KMS-11 (cell line): ENCODE results near the gene PAQR8.

Source experiments
- H2AFZ ChIP-seq: fragments of 200-600 bp; sonication (generic); 2 replicates; pipeline ENCODE4 v1.6.1; 2016; ENCODE audit warnings: antibody characterized with exemption, mixed run types, low read depth
- H3K27ac ChIP-seq: fragments of 200-600 bp; sonication (generic); 2 replicates; pipeline ENCODE4 v1.6.1; 2016; ENCODE audit warnings: mild to moderate bottlenecking, mixed run types
- H3K27me3 ChIP-seq: fragments of 200-600 bp; sonication (generic); 2 replicates; pipeline ENCODE4 v1.6.1; 2017; ENCODE audit warnings: mild to moderate bottlenecking, low read depth, mixed run types, moderate library complexity; ENCODE audit not compliant: insufficient read depth
- H3K36me3 ChIP-seq: fragments of 200-600 bp; sonication (generic); 2 replicates; pipeline ENCODE4 v1.6.1; 2017; ENCODE audit warnings: mild to moderate bottlenecking, mixed run types; ENCODE audit not compliant: insufficient read depth
- H3K4me1 ChIP-seq: fragments of 200-600 bp; sonication (generic); 2 replicates; pipeline ENCODE4 v1.6.1; 2016; ENCODE audit warnings: mild to moderate bottlenecking, low read depth, mixed run types; ENCODE audit not compliant: poor library complexity, severe bottlenecking
- H3K4me2 ChIP-seq: fragments of 200-600 bp; sonication (generic); 2 replicates; pipeline ENCODE4 v1.7.0; 2016; ENCODE audit warnings: mild to moderate bottlenecking, mixed run types
- H3K4me3 ChIP-seq: fragments of 200-600 bp; sonication (generic); IDR thresholded peaks from 2 replicates; pipeline ENCODE4 v1.6.1; 2017; ENCODE audit warnings: low read depth, low read length, mixed read lengths; ENCODE audit not compliant: insufficient read depth
- H3K79me2 ChIP-seq: fragments of 200-600 bp; sonication (generic); 2 replicates; pipeline ENCODE4 v1.6.1; 2016; ENCODE audit warnings: low read depth, mixed run types; ENCODE audit not compliant: insufficient read depth
- H3K9ac ChIP-seq: fragments of 200-600 bp; sonication (generic); 2 replicates; pipeline ENCODE4 v1.6.1; 2016; ENCODE audit warnings: mild to moderate bottlenecking, mixed run types
- H4K20me1 ChIP-seq: fragments of 200-600 bp; sonication (generic); 2 replicates; pipeline ENCODE4 v1.6.1; 2016; ENCODE audit warnings: mild to moderate bottlenecking, mixed run types; ENCODE audit not compliant: insufficient read depth
- TF ChIP-seq, protein P1 (sequence below): fragments of 200-600 bp; sonication (generic); conservative IDR thresholded peaks from 2 replicates; pipeline ENCODE4 v1.6.1; 2017; ENCODE audit warnings: low read depth, mild to moderate bottlenecking, antibody characterized with exemption, low read length, moderate library complexity, mixed read lengths

The PAQR8 gene

DNA sequence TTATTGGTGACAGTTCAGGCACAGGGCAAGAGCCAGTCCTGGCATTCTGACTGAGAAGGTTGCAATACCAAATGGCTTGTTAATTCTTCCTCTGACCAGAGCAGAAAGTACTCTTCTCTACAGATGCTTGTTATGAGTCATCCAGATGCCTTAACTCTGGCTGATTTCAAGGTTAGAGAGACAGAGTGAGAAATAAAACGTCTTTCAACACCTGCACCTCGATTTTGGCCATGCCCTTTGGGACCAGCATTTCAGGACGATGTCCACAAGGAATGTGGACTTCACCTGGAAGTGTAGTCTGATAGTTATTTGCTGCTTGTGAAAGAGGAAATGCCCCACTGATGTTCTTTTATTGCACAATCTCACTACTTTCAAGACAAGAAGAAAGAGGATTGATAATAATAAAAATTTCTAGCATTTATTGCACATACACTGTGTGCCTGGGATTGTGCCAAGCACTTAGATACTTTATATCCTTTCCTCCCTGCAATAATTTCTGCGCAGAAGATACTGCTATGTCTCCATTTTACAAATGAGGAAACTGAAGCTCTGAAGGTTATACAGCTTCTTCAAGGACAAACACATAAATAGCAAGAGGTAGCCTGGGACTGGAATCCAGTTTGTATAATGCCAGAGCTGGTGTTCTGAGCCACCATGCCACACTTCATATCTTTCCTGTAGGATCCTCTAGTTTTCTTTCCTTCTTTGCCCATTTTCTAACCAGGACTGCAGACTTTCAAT, 43.9 kb upstream of the PAQR8 start:
- H3K4me3 ChIP-seq = no peak overlapping the region
- no peaks in the 10 kb centered on the region for H3K79me2 ChIP-seq
- H3K27me3 ChIP-seq = no peaks in the 10 kb centered on the region
- H3K27ac ChIP-seq = peak overlapping the region; percentile 6; the same call in 1 of the 2 replicates
- peaks cover 29% of the 10 kb centered on the region for H3K4me1 ChIP-seq
- H2AFZ ChIP-seq = no peak overlapping the region
- TF ChIP-seq, protein P1, sequence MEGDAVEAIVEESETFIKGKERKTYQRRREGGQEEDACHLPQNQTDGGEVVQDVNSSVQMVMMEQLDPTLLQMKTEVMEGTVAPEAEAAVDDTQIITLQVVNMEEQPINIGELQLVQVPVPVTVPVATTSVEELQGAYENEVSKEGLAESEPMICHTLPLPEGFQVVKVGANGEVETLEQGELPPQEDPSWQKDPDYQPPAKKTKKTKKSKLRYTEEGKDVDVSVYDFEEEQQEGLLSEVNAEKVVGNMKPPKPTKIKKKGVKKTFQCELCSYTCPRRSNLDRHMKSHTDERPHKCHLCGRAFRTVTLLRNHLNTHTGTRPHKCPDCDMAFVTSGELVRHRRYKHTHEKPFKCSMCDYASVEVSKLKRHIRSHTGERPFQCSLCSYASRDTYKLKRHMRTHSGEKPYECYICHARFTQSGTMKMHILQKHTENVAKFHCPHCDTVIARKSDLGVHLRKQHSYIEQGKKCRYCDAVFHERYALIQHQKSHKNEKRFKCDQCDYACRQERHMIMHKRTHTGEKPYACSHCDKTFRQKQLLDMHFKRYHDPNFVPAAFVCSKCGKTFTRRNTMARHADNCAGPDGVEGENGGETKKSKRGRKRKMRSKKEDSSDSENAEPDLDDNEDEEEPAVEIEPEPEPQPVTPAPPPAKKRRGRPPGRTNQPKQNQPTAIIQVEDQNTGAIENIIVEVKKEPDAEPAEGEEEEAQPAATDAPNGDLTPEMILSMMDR = no peak
- no peaks in the 10 kb centered on the region for H4K20me1 ChIP-seq
- no peak overlapping the region for H3K9ac ChIP-seq
- peak overlapping the region; percentile 30; the same call in 1 of the 2 replicates for H3K4me2 ChIP-seq
- H3K36me3 ChIP-seq = no peaks in the 10 kb centered on the region

DNA sequence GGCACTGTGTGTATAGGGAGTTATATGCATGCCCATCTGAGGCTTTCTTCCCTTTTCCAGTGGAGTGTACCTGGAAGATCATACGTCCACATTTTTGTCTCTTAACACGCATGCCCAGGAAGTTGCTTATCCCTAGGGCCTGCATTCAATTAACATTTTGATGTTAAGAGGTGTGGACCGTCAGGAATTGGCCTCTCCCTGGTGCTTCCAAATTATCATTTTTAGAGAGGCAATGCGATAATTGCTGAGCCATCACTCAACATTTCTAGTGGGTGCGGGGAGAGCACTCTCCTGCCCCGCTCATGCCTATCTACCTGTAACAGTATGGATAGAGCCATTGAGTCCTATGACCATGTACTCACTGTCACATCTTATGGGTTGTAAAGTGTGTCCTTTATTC, 37.8 kb upstream of the PAQR8 start:
- Histone ChIP-seq H3K9ac (no peak overlapping the region), H3K27me3 (no peaks in the 10 kb centered on the region), H4K20me1 (no peaks in the 10 kb centered on the region), H3K4me1 (peaks cover 3% of the 10 kb centered on the region), H3K27ac (no peak overlapping the region), H3K36me3 (no peaks in the 10 kb centered on the region), H3K79me2 (no peaks in the 10 kb centered on the region), H3K4me3 (no peak overlapping the region), H3K4me2 (no peak overlapping the region), H2AFZ (no peak overlapping the region)
- TF ChIP-seq, protein P1 = no peak

DNA sequence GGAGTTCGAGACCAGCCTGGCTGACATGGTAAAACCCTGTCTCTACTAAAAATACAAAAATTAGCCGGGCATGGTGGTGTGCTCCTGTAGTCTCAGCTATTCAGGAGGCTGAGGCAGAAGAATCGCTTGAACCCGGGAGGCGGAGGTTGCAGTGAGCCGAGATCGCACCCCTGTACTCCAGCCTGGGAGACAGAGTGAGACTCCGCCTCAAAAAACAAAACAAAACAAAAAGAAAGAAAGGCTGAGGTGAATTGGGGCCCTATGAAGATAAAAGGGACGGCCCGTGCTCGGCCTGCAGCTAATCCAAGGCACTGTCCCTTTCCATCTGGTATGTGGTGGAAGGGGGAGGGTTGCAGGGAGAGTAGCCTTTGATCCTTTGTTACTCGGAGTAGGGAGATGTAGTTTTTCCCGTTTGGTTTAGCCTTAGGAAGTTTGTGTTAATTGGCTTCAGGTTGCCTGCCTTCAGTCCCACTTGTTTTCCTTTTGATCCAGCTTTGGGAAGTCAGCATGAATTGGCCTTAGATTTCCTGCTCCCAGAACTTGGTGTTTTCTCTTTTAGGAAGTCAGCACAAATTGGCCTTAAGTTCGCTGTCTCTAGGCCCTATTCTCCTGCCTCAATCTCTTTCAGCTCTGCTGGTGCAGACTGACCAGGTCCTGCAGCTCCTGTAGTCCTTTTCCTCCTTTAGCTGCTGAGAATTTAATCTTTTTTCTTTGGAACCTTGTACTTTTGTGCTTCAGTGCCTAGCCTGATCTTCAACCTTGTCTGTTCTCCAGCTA, 36.1 kb upstream of the PAQR8 start:
- H3K79me2 ChIP-seq = no peaks in the 10 kb centered on the region
- no peaks in the 10 kb centered on the region for H3K4me1 ChIP-seq
- H3K4me3 ChIP-seq = no peak overlapping the region
- H4K20me1 ChIP-seq = no peaks in the 10 kb centered on the region
- TF ChIP-seq, protein P1 = no peak
- H3K9ac ChIP-seq = no peak overlapping the region
- no peak overlapping the region for H3K4me2 ChIP-seq
- no peaks in the 10 kb centered on the region for H3K36me3 ChIP-seq
- no peak overlapping the region for H2AFZ ChIP-seq
- H3K27me3 ChIP-seq = no peaks in the 10 kb centered on the region
- H3K27ac ChIP-seq = no peak overlapping the region

DNA sequence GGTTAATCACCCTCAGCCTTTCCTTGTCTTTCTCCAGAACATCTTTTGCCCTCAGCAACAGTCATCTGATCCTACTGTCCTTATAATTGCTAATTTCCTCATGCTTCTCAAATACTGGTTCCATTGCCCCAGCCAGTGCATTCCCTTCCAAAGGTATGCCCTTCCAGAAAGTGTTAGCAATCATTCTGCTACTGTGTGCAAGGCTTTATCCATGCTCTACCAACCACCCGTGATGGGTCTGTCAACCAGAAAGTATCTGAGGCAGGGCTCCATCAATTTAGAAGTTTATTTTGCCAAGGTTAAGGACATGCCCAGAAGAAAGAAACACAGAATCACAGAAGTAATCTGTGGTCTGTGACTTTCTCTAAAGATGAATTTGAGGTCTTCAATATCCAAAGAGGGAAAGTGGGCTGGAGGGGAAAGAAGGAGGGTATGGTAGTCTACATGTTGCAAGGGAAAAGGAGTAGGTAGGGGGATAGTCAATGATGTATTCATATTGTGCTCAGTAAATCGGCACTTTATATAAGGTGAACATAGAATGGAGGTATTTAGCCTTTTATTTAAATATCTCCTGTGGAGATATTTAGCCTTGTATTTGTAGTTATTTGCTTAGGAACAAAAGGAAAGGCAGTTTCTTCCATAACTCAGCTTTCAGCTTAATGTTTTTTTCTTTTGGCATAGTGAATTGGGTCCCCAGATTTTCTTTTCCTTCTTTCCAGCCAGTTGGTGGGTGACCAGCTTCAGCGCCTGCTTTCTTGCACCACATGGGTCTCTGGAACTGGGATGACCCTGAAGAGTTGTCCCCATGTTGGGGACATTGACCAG, 35.2 kb upstream of the PAQR8 start:
- Histone ChIP-seq H3K4me3 (no peak overlapping the region), H2AFZ (no peak overlapping the region), H3K4me2 (no peak overlapping the region), H3K36me3 (no peaks in the 10 kb centered on the region), H3K4me1 (peaks cover 7% of the 10 kb centered on the region), H3K79me2 (no peaks in the 10 kb centered on the region), H4K20me1 (no peaks in the 10 kb centered on the region), H3K27me3 (no peaks in the 10 kb centered on the region), H3K9ac (no peak overlapping the region), H3K27ac (no peak overlapping the region)
- TF ChIP-seq, protein P1 = no peak
